ENCODE data around the gene UBTD1. TPM values are rescaled to one million over a fixed set of nuclear protein-coding genes. Genes with fewer than 3 reads are reported as not detected.

UBTD1 gene
- total and polyA plus RNA-seq, 8 donors: 3.9 to 9.0 (median 5.4) TPM

GRCh38 chr10:97518301-97519043 is 19.7 kb downstream of the UBTD1 start:
- Histone ChIP-seq H3K27ac (no peak overlapping the region), H3K4me3 (no peak overlapping the region), H3K9me3 (no peaks in the 10 kb centered on the region), H3K27me3 (no peaks in the 10 kb centered on the region), H3K36me3 (no peaks in the 10 kb centered on the region), H3K4me1 (no peaks in the 10 kb centered on the region)
- 56 to 58% methylated on average over 10 of the region's 10 CpGs for WGBS, 2 donors
- no peak for TF ChIP-seq CTCF (IDR thresholded peaks at IDR 0.05)
- peak in 1 of 6 donors; percentile 46 for DNase-seq
- peak in 2 of 4 donors; percentile 41 to 44 for ATAC-seq
- FAIRE-seq: no peak
- intact Hi-C loops (cut with DNase I): no loop called here

- Histone ChIP-seq H3K27ac (no peak overlapping the region), H3K9me3 (no peaks in the 10 kb centered on the region), H3K4me1 (no peaks in the 10 kb centered on the region), H3K27me3 (no peaks in the 10 kb centered on the region), H3K4me3 (no peak overlapping the region), H3K36me3 (no peaks in the 10 kb centered on the region)
- DNase-seq (no peak), FAIRE-seq (no peak), ATAC-seq (no peak)
- no peak for TF ChIP-seq CTCF (IDR thresholded peaks at IDR 0.05)
- WGBS, 2 donors: 60 to 63% methylated on average over 2 of the region's 2 CpGs
- intact Hi-C loops (cut with DNase I): no loop called here
Observed at GRCh38 chr10:97519342-97519741, 20.6 kb downstream of the UBTD1 start.

- TF ChIP-seq CTCF (IDR thresholded peaks at IDR 0.05): no peak
- Histone ChIP-seq H3K4me1 (no peaks in the 10 kb centered on the region), H3K9me3 (no peaks in the 10 kb centered on the region), H3K36me3 (no peaks in the 10 kb centered on the region), H3K4me3 (no peak overlapping the region), H3K27ac (no peak overlapping the region), H3K27me3 (no peaks in the 10 kb centered on the region)
- ATAC-seq (no peak), DNase-seq (peak in 1 of 6 donors; percentile 41), FAIRE-seq (no peak)
- 72 to 85% methylated on average over 5 of the region's 5 CpGs for WGBS, 2 donors
- intact Hi-C loops (cut with DNase I): no loop called here
Observed at GRCh38 chr10:97520520-97520919, 21.8 kb downstream of the UBTD1 start.

- peak in 1 of 6 donors; percentile 33 for DNase-seq
- no peaks in the 10 kb centered on the region for H3K9me3 ChIP-seq
- H3K27me3 ChIP-seq: no peaks in the 10 kb centered on the region
- TF ChIP-seq CTCF (IDR thresholded peaks at IDR 0.05): no peak
- H3K4me3 ChIP-seq: no peak overlapping the region
- no peaks in the 10 kb centered on the region for H3K4me1 ChIP-seq
- ATAC-seq: peak in 2 of 4 donors; percentile 22 to 24
- 78 to 85% methylated on average over 11 of the region's 11 CpGs for WGBS, 2 donors
- FAIRE-seq: no peak
- intact Hi-C loops (cut with DNase I): no loop called here
- H3K27ac ChIP-seq: no peak overlapping the region
- H3K36me3 ChIP-seq: no peaks in the 10 kb centered on the region
Observed at GRCh38 chr10:97520978-97521761, 22.4 kb downstream of the UBTD1 start.

- no peak for ATAC-seq
- no peaks in the 10 kb centered on the region for H3K9me3 ChIP-seq
- no peaks in the 10 kb centered on the region for H3K36me3 ChIP-seq
- no peak for TF ChIP-seq CTCF (IDR thresholded peaks at IDR 0.05)
- no peak overlapping the region for H3K4me3 ChIP-seq
- intact Hi-C loops (cut with DNase I): no loop called here
- no peaks in the 10 kb centered on the region for H3K27me3 ChIP-seq
- 76 to 77% methylated on average over 6 of the region's 6 CpGs for WGBS, 2 donors
- H3K4me1 ChIP-seq: no peaks in the 10 kb centered on the region
- no peak for FAIRE-seq
- no peak overlapping the region for H3K27ac ChIP-seq
- no peak for DNase-seq
Observed at GRCh38 chr10:97522071-97522470, 23.3 kb downstream of the UBTD1 start.
